T47D (cell line): ENCODE data around the gene SLC10A7.

Source experiments
- DNase-seq, 2 experiments: peaks; one replicate each; pipeline versions ENCODE4 v3.0.0 to v3.0.0-alpha.2; 2011 to 2012; ENCODE audit warnings: low read depth in 1 of 2, low spot score in 1 of 2
- JUND ChIP-seq: IDR thresholded peaks from 2 replicates; pipeline ENCODE4 v1.6.1; 2012; ENCODE audit warnings: low read depth
- in situ Hi-C: cut with HindIII; loops from 2 replicates; pipeline ENCODE4 v1.10.0; 2016; ENCODE audit warnings: low sequenced_read_pairs, low pct_unique_long_range_greater_than_20kb

Gene SLC10A7

DNA sequence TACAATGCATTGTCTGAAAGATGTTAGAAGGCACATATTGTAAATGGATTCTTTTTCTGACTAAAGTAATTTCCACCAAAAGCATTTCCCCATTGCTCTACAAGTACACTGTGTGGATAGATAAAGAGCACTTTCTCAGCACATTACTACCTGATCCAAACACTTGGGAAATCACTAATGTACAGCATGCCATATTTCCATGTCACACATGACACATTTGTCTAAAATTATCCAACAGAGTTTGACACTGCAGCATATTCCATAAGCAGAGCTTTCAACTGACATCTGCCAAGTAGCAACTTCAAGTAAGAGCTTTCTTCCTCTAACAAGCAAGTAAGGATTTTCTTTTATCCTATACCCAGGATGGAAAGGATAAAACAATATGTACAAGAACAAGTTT lies 257.9 kb downstream of the SLC10A7 start:
- no peak for DNase-seq
- no peak for TF ChIP-seq JUND
- in situ Hi-C loops, result no loop called here

- DNase-seq, result no peak
- TF ChIP-seq JUND, result no peak
- in situ Hi-C loops, result no loop called here
These were observed 260.7 kb downstream of the SLC10A7 start for GRCh38 chr4:146261041-146261440.

DNA sequence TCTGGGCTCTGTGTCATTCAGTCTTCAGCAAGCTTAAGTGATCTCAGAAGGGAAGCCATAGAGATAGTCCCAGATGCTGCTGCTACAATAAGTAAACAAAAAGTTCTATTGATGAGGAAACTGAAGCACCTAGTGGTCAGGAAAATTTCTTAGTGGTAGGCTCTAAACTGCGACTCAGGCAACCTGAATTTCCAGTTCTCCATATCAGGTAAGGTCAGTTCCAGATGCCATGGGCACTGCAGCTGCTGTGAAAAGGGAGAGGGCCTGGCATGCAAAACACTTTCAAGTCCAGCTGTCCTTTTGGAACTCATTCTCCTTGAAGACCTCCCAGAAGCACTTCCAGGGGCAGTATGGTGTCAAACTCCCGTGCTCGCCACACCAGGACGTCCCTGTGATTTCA lies 261.2 kb downstream of the SLC10A7 start:
- in situ Hi-C loops, result no loop called here
- TF ChIP-seq JUND, result no peak
- no peak for DNase-seq

DNA sequence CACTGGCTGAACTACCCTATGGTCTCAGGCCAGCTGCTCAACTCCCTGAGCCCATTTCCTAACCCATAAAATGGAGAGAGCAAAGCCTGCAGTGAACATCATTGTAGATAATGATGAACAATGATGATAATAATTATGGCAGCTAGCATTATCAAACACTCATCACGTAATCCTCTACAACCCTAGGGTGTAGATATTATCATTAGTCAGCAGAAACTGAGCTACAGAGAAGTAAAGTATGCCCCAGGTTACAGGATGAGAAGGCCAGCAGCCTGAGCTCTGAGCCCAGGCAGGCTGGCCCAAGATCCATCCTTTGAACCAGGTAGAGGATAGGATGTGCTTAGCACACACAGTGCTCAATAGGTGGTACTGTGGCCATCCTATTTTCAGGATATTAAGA lies 264.2 kb downstream of the SLC10A7 start:
- no peak for TF ChIP-seq JUND
- in situ Hi-C loops, result no loop called here
- no peak for DNase-seq

DNA sequence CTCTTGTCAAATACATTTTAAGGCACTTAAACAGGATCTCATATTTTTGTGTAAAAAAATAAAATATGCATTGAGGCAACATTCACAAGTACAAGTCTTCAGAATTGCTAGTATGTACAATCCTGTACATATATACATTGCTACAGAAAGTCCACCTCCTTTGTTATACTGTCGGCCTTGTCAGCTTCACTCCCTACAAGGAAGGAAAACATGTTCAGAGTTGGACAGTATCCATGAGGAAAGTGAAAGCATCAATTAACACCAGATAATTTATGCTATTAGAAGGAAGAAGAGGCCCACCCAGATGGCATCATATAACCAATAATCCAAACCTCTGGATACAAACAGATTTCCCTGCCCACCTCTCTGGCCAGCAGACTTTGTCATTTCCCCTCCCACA lies 265.4 kb downstream of the SLC10A7 start:
- in situ Hi-C loops, result no loop called here
- no peak for DNase-seq
- TF ChIP-seq JUND, result no peak

DNA sequence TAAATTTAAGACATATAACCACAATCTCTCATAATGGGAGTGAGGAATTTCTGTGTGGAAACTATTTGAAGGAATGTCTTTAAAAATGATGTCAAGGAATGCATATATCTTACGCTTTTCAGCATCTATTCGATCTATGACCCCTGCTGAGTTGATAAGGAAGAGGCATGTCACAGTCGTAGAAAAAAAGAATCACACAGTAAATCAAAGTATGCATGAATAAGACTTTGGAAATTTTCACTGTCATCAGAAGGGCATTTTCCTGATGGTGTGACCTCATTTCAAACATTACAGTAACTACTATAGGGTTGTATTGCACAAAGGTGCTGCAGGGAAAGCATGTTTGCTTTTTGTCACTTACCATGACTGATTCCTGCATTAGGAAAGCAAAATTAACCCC lies 265.9 kb downstream of the SLC10A7 start:
- no peak for DNase-seq
- in situ Hi-C loops, result no loop called here
- no peak for TF ChIP-seq JUND

- TF ChIP-seq JUND, result no peak
- in situ Hi-C loops, result no loop called here
- no peak for DNase-seq
These were observed 266.3 kb downstream of the SLC10A7 start for GRCh38 chr4:146255463-146255862.

GRCh38 chr4:146252969-146253611 lies 268.6 kb downstream of the SLC10A7 start:
- in situ Hi-C loops, result no loop called here
- DNase-seq, result no peak
- TF ChIP-seq JUND, result no peak

GRCh38 chr4:146247356-146247755 lies 274.4 kb downstream of the SLC10A7 start:
- TF ChIP-seq JUND, result no peak
- in situ Hi-C loops, result no loop called here
- no peak for DNase-seq

DNA sequence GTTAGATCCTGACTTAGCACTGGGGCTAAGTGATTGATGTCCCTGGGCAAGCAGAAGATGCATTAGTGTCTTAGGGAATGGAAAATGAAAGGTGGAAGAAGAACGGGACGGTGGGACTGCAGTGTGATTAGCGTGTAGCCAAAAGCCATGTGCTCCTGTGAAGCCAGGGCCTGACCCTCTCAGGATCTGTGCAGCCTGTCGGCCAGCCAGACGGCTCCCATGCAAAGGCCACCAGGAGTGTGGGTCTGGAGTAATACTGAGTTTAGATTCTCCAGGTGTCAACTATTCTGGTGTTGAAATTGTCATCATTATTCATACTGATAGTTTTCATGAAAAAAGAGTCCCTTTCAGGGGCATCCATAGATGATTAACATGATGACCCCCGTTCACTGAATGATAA lies 275.4 kb downstream of the SLC10A7 start:
- no peak for DNase-seq
- TF ChIP-seq JUND, result no peak
- in situ Hi-C loops, result no loop called here

DNA sequence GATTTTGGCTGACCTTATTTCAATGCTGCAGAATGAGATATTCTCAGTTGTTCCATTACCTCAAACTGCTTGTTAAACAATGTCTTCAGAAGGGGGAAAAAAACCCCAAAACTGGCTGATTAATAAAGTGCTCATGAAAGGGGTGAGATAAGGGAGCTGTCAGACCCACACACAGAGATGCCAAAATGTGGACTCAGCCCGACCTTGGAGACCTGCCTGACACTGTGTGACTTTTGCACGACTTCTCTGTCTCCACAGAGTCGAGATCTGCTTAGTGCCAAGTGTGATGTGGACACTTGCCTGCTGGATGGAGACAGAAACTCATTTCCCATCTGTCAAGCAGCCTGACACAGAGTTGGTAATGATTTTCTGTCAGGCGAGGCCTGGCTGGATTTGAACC lies 275.9 kb downstream of the SLC10A7 start:
- no peak for TF ChIP-seq JUND
- DNase-seq, result no peak
- in situ Hi-C loops, result no loop called here

DNA sequence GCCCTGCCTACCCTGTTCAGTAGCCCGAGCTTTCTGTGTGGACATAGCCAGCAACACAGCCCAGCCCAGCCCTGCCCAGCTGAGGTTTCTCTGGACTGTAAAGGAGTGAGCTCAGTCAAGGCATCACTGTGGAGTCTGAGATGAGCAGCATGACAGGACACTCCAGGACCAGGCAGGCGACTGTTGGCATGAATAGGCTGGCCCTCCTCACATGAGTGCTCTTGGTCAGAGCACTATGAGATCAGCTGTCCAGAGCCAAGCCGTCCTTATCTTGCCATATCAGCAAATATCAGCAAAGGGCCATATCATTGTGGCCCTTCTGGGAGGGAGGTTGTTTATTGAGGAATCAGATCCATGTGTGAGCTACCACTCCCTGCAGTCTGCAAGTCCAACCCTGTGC lies 276.5 kb downstream of the SLC10A7 start:
- no peak for DNase-seq
- in situ Hi-C loops, result no loop called here
- no peak for TF ChIP-seq JUND

GRCh38 chr4:146244496-146244895 lies 277.2 kb downstream of the SLC10A7 start:
- in situ Hi-C loops, result no loop called here
- TF ChIP-seq JUND, result no peak
- no peak for DNase-seq

- DNase-seq, result no peak
- TF ChIP-seq JUND, result no peak
- in situ Hi-C loops, result no loop called here
These were observed 277.9 kb downstream of the SLC10A7 start for GRCh38 chr4:146243883-146244277.
